RWPE1 (cell line): ENCODE measurements around the gene SERPINB1.
"Not testable (repeated sequence)": the region's sequence is repeated elsewhere in the genome, so short reads cannot be mapped to it uniquely, and the experiment has no call there.

Source experiments
- CTCF ChIA-PET: fragments of 350-600 bp; sonication (Branson Sonifier 250); formaldehyde crosslinking; extraction: SDS; loops from one replicate; lab custom pipeline; 2021; lab: Yijun Ruan, JAX
- POLR2A ChIA-PET: fragments of 400-600 bp; formaldehyde crosslinking; extraction: SDS; loops from one replicate; lab custom pipeline; 2020; ENCODE audit warnings: antibody characterized with exemption; ENCODE audit not compliant: low non-redundant PET; lab: Yijun Ruan, JAX
- DNase-seq: peaks from one replicate; pipeline ENCODE4 v3.0.0; 2012; ENCODE audit warnings: low spot score
- H3K27ac ChIP-seq: fragments of 450-650 bp; 2 replicates; pipeline ENCODE4 v1.5.1; 2017
- CTCF ChIP-seq: fragments of 450-650 bp; conservative IDR thresholded peaks from 2 replicates; pipeline ENCODE4 v1.5.1; 2017; ENCODE audit warnings: low read depth, mild to moderate bottlenecking

Gene SERPINB1

GRCh38 chr6:2881423-2881822 is 39.8 kb upstream of the SERPINB1 start:
- TF ChIP-seq CTCF: no peak
- DNase-seq: no peak
- ChIA-PET CTCF (no interaction called here), POLR2A (no interaction called here)
- H3K27ac ChIP-seq: no peak overlapping the region

DNA sequence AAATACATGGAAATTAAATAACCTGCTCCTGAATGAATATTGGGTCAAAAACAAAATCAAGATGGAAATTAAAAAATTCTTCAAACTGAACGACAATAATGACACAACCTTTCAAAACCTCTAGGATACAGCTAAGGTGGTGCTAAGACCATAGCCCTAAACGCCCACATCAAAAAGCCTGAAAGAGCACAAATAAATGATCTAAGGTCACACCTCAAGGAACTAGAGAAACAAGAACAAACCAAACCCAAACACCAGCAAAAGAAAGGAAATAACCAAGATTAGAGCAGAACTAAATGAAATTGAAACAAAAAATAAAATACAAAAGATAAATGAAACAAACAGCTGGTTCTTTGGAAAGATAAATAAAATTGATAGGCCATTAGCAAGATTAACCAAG is 38.5 kb upstream of the SERPINB1 start:
- DNase-seq, POLR2A ChIA-PET, H3K27ac ChIP-seq: not testable (repeated sequence)
- CTCF ChIA-PET: interaction anchor here (0.8 kb wide), 1 partner anchor 34 kb away, joined by 3 read pairs; no protein-coding TSS in a partner anchor

DNA sequence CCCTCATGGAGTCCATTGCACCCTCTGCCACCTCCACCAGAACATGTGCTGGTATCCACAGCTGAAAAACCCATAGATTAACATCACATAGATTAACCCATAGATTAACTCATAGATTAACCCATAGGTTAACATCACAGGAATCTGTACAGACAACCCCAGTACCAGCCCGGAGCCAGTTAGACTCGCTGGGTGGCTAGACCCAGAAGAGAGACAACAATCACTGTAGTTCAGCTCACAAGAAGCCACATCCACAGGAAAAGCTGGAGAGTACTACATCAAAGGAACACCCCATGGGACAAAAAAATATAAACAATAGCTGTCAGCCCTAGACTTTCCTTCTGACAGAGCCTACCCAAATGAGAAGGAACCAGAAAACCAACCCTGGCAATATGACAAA is 36.3 kb upstream of the SERPINB1 start:
- POLR2A ChIA-PET: no interaction called here
- CTCF ChIA-PET: interaction anchor here (1.1 to 1.8 kb wide), 4 partner anchors 31 to 87 kb away, joined by 3 to 7 read pairs (median 4); no protein-coding TSS in a partner anchor
- no peak for DNase-seq
- H3K27ac ChIP-seq: no peak overlapping the region
- no peak for TF ChIP-seq CTCF

DNA sequence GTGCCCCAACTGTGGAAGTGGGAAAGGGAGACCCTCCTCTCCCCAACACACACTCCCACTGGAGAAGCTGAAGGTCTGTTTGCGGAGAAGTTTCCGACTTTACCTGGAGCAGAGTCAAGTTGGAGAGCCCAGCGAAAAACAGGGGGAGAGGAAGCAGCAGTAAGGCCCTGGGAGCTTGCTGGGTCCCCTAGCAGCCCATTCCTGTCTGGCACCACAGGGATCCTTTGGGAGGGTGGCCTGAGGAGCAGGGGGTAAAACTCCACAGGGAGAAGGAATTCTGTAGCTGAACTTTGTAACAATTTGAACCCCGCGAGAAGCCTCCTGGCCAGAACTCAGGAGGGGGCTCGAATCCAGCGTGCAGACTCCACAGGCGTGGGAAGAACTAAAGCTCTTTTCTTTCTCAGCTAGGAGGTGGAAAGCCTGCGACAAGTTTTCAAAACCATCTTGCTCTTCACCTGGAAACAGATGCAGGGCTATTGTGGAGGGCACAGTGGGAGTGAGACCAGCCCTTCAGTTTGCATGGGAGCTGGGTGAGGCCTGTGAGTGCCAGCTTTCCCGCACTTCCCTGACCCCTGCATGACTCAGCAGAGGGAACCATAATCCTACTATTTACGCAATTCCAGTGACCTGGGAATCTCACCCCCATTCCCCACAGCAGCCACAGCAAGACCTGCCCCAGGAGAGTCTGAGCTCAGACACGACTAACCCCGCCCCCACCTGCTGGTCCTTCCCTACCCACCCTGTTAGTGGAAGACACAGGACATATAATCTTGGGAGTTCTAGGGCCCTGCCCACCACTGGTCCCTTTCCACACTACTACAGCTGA is 35.6 kb upstream of the SERPINB1 start:
- DNase-seq: peak; percentile 69
- ChIA-PET CTCF (interaction anchor here (0.6 to 1.8 kb wide), 6 partner anchors 10 to 87 kb away, joined by 3 to 7 read pairs (median 3); no protein-coding TSS in a partner anchor), POLR2A (interaction anchor here (0.6 kb wide), 1 partner anchor 111 kb away, joined by 4 read pairs; no protein-coding TSS in a partner anchor)
- TF ChIP-seq CTCF: no peak
- peak overlapping the region; percentile 85 for H3K27ac ChIP-seq

GRCh38 chr6:2876210-2877056 is 34.8 kb upstream of the SERPINB1 start:
- ChIA-PET CTCF (interaction anchor here (0.6 to 1.8 kb wide), 4 partner anchors 9 to 35 kb away, joined by 3 to 4 read pairs (median 3); no protein-coding TSS in a partner anchor), POLR2A (interaction anchor here (0.6 kb wide), 1 partner anchor 110 kb away, joined by 4 read pairs; no protein-coding TSS in a partner anchor)
- peak; percentile 91 for DNase-seq
- TF ChIP-seq CTCF: no peak
- H3K27ac ChIP-seq: peak overlapping the region; percentile 85

DNA sequence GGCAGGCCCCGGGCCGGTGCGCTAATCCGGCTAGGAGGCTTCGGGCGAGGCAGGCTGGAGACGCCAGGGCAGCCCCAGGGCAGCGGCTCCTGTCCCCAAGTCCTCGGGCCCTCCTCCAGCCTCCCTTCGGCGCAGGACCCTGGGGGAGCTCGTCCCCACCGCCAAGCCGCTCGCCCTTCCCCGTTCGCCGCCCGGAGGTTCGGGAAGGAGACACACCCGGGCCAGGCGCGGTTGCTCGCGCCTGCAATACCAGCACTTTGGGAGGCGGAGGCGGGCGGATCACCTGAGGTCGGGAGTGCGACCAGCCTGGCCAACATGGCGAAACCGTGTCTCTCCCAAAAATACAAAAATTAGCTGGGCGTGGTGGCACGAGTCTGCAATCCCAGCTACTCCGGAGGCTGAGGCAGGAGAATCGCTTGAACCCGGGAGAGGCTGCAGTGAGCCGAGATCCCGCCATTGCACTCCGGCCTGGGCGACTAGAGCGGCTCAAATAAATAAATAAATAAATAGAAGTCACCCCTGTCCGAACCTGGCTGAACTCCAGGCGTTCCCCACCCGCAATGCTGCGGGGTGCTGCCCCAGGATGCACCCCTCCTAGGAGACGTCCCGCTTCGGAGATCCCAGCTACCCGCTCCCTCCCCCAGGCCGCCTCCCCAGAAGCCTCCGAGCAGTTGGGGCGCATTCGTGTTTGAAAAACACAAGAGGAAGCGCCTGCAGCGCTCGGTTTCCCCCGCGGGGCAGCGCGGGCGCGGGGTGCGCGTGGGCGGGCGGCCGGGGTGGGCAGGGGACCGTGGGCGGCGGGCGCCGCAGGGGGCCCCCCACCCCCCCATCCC is 33.9 kb upstream of the SERPINB1 start:
- POLR2A ChIA-PET: no interaction called here
- H3K27ac ChIP-seq: peak overlapping the region; percentile 85
- TF ChIP-seq CTCF: no peak
- no peak for DNase-seq
- CTCF ChIA-PET: no interaction called here
